AML-193 (cell line): ENCODE results near the gene TNS3.

ENCODE experiments used
- DNase-seq, 2 experiments: peaks; one replicate each; lab custom pipeline; 2025; lab: John Stamatoyannopoulos, UW

TNS3 gene

DNA sequence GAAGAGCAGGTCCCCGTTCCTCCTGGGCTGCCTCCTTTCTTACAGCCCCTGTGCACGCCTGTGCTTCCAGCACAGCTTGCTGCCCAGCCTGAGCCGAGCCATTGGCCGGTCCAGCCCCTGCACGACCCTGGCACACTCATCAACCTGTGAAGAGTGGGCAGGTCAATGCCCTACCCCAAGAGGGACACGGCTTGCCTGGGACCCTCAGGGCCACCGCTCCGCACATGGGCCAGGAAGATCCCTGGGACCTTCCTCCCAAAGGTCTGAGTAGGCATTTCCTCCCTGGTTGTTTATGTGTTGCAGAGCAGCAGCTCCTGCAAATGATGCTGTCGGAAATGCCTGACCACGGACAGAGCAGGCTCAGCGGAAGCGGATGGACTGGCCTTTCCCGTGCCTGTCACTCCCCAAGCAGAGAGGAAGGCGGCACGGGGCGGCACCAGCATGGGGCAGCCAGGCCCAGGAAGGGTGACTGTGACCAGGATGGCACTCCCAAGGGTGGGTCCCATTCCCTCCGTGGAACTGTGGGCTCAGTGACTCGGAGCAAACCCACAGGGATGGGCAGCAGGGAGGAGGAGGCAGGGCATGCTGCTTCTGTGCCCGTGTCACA lies 252.5 kb downstream of the TNS3 start:
- DNase-seq, result no peak

DNA sequence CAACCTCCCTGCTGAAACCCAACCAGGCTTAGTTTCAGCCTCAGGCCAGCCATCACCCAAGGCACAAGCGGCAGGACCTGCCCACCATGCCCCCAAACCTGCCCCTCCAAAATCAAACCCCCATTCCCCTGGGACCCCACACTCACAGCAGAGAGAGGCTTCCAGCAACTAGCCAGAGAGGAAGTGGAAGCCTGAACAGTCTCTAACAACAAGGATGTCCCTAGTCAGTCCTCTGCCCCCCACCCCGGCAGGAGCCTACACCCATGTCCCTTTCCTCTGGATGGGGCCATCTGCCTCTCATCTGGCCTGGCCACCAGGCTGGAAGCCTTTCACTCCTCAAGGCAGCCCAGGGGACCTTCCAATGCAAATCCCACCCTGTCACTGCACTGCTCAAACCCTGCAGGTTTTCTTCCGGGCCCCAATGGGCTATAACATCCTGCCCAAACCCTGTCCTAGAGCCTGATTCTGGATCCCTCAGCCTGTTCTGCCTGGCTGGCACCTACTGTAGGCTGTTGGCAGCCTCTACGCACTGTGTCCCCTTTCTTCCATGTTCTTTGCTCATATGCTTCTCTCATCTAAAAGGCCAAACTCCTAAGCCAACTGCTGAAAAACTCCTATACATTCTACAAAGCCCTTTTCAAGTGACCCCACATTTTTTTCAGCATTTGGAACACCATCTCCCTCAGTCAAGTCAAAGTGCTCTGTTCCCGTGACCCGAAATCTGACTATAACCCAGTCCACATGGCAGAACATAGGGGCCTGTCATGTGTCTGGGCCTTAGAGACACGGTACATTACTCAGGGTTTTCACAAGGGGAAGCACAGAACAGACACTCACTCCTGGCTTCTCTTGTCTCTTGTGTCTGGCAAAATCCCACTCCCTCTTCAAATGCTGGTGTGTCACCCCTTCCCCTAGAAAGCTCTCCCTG lies 253.3 kb downstream of the TNS3 start:
- no peak for DNase-seq

DNA sequence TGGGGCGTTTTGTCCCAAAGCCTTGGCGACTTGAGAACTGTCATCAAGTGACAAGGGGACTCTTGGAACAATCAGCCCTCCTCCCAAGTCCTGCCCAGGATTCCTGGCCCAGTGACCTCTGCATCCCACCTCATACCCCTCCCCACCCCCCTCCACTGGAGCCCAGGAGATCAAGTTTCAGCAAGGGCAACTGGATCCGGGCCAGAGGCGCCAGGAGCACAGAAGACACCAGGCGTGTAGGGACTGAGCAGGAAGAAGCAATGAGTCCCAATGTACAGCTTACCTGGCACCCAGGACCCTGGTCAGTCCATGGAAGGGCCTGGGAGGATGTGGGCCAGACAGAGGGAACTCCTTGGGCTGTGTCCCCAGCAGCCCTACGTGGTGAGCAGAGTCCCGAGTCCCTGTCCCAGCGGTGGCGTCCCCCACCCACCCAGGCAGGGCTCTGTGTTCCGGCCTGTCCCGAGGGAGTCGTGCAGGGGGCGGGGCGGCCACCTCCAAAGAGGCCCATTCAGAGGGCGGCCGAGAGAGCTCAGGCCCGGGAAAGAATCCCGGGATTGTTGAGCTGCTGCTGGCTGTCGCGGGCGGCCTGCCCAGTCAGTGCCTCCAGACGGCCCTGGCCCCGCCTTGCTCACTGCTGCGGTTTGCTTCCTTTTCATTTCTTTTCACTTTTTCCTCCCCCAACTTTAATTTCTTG lies 254.1 kb downstream of the TNS3 start:
- DNase-seq, result no peak

DNA sequence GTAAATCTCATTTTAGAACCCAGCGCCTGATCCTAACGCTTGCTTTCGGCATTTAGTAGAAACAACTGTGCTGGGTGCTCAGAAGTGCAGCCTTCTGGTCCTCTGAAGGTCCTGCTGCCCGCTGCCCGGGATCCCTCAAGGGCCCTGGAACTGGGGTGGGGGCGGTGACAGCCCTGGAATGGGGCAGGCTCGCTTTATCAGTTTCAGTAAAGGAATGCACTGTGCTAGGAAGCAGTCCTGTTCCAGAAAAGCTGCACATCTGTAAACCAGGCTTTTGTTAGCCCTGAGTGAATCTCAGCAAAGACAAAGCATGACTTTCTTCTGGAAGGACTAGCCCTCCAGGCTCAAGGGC lies 254.6 kb downstream of the TNS3 start:
- no peak for DNase-seq

DNA sequence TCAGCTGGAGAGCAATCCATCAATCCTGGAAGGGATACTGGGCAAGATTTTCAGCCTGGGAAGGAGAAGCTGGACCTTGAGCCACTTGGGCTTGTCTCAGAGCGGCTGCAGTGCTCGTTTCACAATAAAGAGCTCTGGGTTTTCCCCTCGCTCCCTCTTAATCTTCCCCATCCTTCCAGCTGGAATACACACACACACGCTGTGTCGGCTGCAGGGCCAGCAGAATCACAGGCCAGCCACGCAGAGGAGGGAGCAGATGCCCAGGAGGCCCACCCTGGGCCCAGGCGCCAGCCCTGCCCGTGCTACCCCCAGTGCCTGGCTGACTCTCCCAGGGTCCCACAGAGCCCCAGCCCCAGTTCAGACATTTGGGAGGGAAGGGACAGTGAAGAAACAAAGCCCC lies 255.1 kb downstream of the TNS3 start:
- no peak for DNase-seq

DNA sequence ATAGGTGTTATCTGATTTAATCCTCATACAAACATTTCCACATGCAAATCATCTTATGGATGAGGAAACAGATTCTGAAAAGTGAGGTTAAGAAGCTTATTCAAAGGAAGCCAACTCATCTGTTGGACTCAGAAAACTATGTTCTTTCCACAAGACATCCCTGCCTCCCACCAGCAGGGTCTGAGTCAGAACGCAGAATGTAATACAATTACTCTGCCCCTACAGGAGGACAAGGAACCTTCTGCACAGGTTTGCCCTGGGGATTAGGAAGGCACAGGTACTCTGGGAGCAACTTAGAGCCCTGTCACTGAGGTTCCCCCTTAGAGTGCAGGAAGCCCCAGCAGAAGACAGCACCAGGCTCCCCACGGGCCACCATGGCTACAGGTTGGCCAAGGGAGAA lies 255.7 kb downstream of the TNS3 start:
- DNase-seq, result no peak

DNA sequence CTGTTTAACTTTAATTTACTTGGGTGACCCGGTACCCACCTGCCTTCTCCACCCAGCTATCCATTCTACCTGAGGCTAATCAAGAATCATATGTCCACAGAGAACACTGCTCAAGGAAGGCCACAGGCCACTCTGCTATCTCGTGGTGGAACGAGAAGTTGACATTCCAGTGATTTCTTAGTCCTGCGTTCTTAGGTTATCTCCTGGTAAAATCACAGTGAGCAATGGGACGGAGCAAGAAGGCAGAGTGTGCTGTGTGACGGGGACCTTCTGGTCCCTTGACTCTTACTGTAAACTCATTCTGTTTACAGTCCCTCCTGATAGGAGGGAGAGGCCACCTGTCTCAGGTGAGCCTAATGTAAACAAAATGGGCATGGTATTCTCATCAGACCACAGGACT lies 256.6 kb downstream of the TNS3 start:
- DNase-seq, result no peak

DNA sequence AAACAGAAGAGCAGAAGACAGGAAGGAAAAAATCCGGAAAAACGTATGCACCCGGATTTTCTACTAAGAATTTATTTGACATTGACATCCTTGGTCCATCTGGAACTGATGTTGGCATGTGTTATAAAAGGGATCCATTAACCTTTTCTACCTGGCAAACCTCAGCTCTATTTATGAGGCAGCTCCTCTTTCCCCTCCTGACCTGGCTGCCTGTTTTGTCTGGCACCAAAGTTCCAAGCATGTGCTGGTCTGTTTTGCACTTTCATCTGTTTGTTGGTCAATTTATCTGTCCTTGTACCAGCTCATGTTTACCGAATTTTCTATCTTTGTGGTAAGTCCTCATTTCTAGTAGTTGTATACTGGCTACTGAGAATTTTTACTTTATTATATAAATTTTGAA lies 258.0 kb downstream of the TNS3 start:
- no peak for DNase-seq

DNA sequence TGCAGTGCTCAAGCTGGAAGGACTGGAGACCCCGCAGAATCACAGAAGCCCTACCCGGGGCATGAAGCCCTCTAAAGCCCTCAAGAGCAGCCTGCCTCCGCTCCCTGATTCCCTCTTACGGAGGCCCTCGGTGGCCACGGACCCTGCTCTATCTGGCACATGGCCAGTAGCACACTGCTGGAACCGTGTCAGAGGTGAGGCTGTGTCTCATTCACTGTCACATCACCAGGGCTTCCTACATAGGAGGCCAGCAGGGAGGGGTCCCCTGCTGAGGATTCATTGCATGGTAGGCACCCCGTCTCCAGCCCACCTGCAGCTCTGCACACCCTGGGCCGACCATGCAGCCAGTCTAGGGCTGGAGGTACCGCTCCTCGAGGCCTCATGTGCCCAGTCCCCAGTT lies 259.2 kb downstream of the TNS3 start:
- no peak for DNase-seq

DNA sequence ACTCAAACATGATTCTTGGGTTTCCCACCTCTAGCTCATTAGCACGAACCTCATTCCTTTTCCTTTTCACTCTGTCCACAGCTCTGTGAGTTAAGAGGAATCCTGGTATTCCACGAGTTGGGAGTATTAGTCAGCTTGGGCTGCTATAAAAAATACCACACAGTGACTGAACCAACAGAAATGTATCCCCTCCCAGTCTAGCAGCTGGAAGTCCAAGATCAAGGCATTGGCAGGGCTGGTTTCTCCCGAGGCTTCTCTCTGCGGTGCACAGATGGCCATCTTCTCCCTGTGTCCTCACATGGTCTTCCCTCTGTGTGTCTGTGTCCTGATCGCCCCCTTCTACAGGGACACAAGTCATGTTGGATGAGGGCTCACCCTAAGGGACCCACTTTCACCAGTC lies 261.6 kb downstream of the TNS3 start:
- no peak for DNase-seq

DNA sequence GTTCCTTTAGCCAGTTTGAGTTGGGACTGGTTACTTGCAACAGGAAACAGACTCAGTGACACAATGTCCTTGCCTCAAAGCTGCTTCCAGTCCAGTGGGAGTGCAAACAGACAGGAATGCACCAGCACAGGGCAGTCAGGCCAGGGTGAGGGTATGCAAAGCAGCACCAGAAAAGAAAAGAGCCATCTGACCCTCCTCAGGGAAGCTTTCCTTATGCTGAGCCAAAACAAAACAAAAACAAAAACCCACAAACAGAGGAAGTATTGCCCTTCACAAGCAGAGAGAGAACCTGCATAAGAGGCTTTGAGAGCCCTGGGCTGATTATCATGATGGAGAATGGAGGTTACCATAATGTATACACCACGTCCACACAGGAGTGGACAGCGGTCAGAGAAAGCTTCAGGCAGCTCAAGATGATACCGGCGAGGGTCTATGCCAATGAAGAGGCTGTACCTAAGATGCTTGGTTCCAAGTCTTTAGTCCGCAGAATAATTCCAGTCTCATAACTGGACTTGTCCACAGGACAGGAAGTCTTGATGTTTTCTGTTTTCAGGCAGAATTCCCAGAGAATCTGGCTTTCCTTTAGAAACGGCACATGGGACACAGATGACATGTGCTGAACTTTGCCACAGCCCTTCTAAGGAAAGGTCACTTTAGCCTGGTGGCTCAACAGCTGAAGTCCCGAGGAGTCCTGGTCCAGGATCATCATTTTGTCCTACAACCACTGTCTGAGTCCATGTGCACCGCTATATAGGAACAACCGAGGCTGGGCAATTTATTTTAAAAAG lies 263.3 kb downstream of the TNS3 start:
- DNase-seq, result no peak

DNA sequence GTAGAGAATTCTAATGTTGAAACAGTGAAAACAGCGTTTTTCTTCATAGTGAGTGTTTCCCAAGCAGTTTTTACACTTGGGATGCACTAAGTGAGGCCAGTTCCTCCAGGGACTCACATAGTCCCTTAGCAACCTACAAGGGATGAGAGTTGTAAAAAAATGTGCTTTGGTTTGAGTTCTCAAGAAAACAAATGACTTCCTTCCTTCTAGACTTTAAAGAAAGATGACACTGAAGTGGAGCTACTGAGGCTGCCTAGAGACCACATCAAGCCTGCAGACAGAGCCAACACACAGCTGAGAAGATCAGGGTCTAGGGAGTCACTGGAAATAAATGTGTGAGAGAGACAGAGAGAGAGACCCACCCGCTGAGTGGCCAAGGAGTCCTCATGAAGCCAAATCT lies 264.4 kb downstream of the TNS3 start:
- DNase-seq, result no peak

DNA sequence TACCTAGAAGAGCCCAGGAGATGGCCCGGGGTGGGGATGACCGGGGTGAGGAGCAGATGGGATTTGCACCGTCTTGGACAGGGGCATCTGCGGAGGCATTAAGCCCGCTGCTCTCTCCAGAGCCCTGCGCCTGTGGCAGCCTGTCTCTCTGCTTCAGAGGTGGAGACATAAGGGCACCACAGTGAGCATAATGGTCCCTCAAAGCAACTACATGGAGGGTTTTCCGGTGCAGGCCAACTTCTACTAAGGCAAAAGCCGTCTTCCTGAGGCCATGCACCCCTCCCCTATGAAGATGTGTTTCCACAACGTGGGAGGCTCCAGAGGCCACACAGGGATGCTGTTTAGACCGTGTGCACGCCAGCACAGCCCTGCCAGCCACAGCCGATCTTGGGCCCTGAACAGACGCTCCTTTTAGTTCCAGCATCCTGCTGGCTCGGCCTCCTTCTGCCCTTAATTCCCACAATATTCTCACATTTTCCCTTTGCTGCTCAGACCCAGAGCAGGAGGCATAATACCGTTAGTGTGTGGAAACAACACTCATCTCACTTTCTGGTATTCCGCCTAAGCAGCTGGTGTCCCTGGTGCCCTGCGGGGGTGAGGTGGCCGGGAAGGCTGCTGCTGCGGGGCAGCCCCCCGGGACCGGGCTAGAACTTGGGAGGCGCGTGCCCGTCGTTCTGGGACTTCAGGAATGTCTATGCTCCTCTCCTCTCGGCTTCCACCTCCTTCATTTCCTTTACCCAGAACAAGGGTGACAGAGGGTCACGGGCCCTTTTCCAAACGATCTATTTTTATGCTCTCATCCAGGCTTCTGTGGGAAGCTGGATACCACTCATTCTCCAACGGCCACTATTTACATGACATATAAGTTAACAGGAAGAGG lies 266.9 kb downstream of the TNS3 start:
- no peak for DNase-seq

DNA sequence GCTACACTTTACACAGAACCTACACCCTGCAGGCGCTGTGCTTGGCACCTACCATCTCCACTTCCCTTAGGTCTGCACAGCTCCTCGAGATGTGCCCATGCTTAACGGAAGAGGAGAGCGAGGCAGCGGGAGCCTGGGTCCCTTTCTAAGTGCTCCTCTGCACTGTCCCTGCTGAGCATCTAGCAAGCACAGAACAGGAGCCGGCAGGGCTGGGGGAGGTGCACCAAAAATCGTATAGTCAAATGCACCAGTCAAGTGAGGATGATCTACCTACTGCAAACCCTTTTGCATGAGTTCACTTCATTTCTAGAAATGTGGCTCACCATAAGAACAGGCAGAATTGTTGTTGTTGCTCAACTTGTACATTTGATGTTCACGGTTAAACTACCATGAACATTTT lies 267.7 kb downstream of the TNS3 start:
- no peak for DNase-seq

DNA sequence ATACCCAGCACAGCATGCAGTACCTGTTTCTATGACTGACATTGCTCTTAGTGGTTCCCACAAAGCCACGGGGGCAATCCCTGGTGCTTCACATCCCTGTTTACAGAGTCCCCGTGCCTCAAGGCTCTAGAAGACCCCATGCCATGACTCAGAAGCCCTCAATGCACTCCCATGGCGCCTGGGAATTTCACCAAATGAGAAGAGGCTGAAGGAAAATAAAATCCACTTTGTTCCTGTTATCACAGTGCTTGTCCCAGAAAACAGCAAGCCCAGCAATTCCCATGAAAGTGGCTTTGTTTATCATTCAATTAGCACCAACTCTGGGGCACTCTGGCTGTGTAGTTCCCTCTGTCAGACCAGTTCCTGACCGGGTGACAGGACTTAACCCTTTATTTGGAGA lies 268.3 kb downstream of the TNS3 start:
- DNase-seq, result no peak

DNA sequence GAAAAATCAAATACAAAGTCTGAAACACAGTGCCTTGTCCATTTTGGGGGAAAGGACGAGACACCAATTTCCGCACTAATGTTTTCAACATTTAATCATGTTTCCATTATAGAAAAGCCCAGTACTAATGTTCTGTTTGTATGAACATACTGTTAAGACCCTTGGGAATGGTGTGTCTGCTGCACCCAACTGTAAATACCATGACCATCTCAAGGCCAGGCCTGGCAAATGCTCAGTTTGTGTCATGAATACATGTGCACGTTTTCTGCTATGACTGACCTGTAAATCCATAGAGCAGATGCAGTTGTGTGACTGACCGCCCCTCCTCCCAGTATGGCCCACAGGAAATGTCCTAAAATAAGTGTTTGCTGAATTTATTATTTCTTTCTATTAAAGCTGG lies 270.0 kb downstream of the TNS3 start:
- no peak for DNase-seq

DNA sequence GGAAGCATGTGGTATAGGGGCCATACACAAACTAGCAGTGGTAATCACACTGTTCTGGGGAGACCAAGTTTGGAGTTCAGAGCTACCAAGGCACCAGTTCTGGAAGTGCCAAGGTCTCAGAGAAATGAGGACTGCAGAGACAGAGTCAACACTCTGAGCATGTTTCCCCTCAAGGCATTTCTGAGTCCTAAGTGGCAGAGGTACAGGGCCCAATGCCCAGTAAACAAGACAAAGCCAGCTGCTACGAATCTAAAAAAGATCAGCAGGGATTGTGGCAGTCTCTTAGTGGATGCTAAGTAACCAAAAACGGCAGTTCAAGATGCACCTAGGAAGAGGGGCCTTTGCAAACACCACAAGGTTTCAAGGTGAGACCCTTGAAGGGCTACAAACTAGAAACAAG lies 271.9 kb downstream of the TNS3 start:
- no peak for DNase-seq

DNA sequence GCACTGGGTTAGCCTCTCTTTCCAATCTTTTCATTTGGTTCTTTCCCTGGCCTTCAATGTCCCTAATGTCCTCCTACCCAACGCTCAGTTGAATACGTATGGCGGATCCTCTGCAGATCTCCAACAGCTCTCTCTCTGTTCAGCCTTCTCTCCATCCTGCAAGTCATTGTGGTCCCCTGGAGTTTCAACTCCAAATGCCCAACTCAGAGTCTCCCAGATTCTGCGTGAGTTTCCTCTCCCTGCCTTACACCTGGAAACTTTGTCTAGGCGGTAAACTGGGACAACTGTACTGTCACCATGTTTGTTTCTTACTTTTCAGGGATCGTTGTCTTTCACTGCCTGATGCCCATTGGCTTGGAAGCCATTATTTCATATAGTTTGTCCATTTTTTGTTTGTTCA lies 273.1 kb downstream of the TNS3 start:
- DNase-seq, result no peak

DNA sequence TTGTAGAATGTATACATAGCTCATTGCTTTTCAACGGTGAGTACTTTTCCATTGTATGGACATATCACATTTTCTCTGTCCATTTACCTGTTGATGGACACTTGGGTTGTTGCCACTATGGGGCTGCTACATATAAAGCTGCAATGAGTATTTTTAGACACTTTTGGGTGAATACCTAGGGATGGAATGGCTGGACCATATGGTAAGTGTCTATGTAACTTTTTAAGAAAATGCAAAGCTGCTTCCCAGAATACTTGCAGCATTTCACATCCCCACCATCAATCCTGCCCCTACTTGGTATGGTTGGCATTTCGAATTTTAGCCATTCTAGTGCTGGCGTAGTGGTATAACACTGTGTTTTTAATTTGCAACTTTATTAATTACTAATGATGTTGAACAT lies 274.6 kb downstream of the TNS3 start:
- no peak for DNase-seq

DNA sequence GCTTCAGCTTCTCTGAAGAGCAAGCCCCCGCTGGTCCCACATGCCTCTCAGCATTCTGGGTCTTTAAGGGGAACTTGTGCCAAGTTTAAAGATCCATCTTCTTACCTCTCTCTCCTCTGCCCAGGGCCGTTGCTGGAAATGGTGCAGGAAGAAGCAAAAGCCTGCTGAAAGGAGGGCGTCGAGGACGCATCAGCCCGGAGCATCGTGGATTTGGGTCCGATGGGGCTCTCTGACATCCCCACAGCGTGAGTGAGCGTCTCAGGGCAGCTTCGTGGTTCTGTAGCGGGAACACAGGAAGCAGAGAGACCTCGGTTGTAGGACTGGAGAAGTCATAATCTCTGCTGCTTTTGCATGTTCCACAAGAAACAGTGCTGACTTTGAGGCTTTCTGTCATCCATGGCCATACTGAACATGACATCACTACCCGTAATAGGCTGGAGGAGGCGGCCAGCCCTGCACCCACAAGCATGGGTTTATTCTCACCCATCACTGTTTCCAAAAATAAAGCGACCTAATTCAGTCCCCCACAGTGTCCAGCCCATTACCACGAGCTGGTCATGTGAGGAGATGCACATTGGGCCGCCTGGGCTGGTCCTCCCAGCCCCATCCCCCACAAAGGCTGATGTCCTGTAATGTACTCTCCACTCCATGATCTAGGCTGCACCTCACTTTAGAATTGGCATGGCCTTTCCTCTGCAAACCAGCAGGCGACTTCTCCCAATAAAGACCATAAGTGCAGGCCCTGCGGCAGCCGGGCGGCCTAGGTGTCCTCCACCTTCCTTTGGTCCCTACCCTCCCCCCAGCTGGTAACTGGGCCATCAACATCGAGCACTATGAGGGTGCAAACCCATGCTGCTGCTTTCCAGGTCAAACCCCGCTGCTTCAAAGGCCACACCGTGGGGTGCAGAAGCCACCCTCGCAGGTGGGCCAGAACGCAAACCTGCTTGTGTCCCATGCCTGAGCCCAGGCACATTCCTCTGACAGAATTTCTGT lies 276.9 kb downstream of the TNS3 start:
- DNase-seq, result no peak
